IPS-NIHi11 (cell line): ENCODE results near the gene SYT9.

Experiments used
- DNase-seq: peaks from one replicate; pipeline ENCODE4 v3.0.0; 2012; ENCODE audit warnings: mixed read lengths, low spot score

The SYT9 gene, protein sequence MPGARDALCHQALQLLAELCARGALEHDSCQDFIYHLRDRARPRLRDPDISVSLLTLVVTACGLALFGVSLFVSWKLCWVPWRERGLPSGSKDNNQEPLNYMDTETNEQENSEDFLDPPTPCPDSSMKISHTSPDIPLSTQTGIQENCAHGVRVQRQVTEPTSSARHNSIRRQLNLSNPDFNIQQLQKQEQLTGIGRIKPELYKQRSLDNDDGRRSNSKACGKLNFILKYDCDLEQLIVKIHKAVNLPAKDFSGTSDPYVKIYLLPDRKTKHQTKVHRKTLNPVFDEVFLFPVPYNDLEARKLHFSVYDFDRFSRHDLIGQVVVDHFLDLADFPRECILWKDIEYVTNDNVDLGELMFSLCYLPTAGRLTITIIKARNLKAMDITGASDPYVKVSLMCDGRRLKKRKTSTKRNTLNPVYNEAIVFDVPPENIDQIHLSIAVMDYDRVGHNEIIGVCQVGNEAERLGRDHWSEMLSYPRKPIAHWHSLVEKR

DNA sequence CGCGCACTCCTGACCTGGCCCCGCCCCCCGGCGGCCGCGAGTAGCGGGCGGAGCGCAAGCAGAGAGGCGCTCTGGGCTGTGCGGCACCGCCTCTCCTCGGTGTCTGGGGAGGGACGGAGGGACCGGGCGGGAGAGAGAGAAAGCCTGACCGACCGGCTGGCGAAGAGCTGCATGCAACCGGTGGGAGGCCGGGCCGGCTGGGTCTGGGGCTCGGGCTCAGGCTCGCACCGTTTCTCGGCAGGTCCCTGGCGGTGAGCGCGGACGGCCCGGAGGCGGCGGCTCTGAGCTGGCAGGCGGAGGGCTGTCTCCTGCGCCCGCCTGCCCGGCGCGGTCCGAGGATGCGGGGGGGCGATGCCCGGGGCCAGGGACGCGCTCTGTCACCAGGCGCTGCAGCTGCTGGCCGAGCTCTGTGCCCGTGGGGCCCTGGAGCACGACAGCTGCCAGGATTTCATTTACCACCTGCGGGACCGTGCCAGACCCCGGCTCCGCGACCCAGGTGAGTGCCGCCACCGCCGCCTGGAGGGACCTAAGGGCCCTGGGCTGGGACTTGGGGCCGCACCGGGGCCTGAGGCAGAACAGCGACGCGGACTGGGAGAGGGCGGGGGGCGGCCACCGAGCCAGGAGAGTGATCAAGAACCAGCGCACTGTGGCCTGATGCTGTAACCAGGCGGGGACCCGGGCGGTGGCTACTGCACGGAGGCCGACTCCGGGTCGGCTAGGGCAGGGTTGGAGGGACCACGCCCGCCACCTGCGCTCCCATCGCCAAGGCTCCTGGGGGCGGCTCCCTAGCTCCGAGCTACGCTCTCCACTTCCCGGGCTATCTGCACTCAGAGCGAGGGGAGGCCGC lies at the start of gene SYT9:
Gene SYT9 (plus strand): TSS at position 69 of the 847 bp plus-strand sequence. CDS start 283 bp downstream, at position 352.
- DNase-seq, result peak; percentile 88

DNA sequence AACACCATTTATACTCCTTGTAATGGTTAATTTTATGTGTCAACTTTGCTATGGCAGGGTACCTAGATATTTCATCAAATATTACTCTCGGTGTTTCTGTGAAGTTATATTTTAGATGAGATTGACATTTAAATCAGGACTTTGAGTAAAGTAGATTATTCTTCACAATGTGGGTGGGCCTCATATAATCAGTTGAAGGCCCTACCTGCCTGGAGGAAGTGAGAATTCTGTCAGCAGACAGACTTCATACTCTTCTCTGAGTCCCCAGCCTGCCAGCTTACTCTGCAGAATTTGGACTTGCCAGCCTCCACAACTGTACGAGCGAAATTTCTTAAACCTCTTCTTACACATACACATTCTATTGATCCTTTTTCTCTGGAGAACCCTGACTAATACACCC lies 49.3 kb upstream of the SYT9 start:
- no peak for DNase-seq

DNA sequence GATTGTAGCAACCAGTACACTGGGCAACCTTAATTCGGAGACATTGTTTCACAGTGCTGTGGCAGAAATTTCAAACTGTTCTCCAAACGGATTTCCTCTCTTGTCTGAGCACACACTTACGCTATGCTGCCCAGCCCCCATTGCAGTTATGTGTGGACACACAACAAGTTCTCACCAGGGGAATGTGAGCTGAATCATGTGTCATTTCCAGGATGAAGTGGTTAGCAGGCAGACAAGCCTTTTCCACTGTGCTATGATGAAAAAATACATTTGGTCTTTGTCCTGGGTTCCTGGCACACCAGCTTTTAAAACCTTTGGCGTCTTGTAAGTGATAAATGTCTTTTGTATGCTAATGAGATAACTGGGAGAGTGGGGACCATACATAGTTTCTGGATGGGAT lies 46.9 kb upstream of the SYT9 start:
- DNase-seq, result no peak

DNA sequence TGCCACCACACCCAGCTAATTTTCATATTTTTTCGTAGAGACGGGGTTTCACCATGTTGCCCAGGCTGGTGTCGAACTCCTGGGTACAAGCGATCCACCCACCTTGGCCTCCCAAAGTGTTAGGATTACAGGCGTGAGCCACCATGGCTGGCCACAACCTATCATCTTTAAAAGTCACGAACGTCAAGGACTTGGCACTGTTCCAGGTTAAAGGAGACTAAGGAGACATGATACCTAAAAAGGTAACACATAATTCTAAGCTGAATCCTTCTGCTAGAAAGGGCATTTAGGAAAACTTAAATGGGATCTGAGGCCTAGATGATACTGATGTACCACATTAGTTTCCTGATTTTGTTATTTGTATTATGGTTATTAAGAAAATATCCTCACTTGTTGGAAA lies 43.3 kb upstream of the SYT9 start:
- no peak for DNase-seq

DNA sequence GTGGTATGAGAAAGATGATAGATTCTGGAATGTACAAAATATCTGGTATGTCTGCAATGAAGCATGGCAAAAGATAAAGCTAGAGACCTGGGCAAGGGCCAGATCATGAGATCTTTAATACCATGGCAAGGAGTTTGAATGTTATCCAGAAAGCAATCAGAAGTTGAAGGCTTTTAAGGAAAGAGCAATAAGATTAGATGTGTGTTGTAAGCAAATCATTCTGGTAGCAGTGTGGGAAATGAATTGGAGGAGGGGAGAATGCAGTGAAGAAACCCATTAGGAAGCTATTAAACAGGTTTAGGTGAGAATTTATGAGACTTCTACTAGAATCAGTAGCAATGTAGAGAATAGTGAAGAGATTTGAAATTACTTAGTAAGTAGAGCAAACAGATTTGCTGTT lies 32.2 kb upstream of the SYT9 start:
- no peak for DNase-seq

DNA sequence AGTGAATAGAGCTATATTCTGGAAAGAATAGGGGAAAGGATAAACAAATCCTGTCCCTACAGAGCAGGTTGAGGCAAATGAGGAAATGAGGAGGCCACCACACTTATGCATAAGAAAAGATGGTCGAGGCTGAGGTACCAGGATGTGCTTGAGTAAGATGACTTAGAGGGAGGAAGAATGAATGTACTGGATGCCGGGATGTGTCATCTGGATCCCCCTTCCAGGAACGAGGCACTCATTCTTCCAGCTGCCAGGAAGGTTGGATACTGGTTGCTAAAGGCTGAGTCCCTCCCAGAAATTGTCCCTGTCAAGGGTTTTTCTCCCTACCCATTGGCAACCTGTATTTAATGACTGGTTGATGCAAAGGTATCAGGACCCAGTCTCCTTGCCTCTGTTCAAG lies 31.1 kb upstream of the SYT9 start:
- DNase-seq, result no peak

DNA sequence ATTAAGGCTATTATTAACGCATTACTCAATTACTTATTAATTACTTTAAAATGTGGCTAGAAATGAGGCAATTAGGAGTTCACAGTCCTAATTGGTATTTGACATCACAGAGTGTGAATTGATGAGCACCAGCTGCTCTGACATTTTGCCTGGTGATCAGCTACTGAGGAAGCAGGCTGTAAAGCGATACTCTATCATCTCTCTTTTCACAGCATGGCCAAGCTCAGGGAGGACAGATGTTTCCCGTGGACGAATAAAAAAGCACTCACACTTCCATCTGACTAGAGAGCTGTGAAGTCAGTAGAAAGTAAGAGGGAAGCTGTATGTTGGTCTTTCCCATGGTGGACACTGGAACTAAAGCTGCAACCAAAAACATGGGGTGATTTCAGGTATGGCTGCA lies 29.1 kb upstream of the SYT9 start:
- no peak for DNase-seq

DNA sequence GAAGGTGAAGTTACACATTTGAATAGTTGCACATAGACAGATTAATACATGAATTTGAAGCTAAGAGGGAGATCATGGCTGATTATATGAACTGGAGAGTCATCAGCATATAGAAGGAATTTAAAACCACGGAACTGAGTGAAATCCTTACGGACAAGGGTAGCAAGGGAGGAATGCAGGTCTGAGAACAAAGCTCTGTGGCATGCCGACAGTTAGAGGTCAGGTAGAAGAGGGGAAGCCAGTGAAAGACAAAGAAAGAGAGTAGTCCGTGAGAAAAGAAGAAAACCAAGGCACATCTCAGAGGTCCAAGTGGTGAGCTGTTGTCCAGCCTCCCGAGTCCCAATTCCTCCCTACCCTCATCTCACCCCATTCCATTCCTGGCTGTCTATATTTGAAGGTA lies 11.8 kb upstream of the SYT9 start:
- no peak for DNase-seq

DNA sequence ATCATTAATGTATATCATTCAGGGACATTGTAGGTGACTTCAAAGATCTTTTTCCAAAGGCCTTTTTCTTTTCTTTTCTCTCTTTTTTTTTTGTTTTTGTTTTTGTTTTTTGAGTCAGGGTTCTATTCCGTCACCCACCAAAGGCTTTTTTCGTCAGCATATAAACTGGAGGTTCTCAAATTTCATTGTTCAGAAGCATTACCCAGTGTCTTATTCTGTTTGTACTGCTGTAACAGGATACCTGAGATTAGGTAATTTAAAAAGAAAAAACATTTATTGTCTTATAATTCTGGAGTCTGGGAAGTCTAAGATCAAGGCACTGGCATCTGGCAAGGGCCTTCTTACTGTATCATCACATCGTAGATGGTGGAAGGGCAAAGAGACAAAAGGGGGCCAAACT lies 6.4 kb upstream of the SYT9 start:
- DNase-seq, result no peak

DNA sequence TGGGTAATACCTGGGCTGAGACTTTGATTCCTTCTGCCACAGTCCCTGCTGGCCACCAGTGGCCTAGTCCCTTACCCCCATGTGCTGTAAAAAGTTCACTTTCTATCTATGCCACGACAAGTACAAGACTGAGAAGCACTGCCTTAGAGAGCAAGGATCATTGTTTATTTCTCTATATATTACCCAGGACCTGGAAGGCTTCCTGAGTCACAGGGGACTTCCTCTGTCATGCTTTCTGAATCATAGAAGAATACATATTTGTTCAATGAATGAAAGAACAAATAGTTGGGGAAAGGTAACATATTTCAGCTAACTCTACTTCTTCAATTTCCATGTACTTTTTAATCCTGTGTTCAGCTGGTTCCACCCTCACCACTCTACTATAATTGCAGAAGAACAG lies 5.5 kb upstream of the SYT9 start:
- DNase-seq, result no peak

DNA sequence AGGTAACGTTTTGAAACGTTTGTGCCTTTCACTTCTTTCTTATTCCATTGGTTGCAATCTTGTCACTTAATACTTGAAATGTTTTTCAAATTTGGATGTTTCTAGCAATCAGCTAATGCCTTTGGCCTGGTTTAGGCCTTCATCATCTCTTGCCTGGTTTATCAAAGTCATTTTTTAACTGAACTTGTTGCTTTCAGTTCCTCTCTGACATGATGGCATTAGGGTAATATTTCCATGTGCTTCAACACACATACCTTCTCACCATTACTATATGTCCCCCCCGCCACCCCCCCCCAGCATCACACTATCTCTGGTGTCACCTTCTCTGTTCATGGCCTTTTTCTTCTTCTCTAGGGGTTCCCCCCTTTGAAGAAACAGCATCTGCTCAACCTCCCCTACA lies 1.5 kb upstream of the SYT9 start:
- DNase-seq, result no peak

DNA sequence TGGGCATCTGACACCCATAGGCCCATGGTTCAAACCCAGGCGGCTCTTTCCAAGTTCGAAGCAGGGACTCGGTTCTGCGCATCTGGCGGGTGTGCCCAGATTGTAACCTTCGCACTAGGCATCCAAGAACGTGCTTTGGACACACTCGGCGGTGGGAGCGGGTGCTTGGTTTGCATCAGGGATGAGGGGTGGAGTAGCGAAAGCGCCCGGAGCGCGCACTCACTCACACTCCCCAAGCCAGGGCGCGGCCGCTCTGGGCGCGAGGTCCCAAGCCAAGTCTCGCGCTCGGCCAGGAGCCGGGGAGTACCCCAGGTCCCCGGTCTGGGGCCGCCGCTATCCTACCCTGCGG lies 243 bp upstream of the SYT9 start:
- DNase-seq, result no peak

DNA sequence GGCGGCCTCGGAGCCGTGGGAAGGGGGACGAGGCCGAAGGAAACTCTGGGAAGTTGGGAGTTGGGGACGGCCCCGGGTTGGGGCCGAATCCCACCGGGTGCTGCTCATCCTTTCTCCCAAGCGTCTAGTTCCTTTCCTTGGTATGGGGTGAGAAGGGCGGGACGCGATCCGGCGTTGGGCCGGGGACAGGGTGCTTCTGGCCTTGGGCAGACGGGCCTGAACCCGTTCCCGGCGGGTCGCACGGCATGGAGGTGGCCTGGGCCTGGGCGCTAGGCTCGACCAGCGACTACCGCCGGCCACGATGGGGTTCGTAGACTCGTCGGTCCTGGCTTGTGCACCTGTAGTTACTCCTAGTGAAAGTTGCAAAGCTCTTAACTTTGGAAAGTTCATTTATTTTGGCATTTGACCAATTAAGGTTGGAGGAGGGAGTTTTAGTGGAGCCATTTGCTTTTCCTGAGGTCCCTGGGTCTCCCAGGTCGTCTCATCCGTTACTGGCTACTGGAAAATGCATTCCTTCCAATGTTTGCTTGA lies 1.0 kb downstream of the SYT9 start:
- peak; percentile 37 for DNase-seq

DNA sequence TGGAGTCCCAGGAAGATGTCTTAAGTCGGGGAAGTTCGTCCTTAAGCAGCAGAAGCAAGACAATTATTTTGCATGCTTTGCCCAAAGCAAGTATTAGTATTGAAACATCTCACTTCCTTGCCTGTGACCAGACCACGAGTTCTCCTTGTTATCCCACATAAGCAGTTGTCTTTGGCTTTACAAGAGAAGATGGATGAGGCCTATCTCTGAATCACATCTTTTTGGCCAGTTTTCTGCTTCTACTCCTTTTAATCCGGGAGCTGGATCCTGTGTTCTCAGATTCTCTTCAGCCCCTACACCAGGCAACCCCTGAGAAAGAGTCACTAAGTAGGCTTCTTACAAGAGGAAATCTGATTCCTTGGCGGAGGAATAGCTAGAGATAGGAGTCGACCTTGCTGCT lies 2.1 kb downstream of the SYT9 start:
- DNase-seq, result no peak

DNA sequence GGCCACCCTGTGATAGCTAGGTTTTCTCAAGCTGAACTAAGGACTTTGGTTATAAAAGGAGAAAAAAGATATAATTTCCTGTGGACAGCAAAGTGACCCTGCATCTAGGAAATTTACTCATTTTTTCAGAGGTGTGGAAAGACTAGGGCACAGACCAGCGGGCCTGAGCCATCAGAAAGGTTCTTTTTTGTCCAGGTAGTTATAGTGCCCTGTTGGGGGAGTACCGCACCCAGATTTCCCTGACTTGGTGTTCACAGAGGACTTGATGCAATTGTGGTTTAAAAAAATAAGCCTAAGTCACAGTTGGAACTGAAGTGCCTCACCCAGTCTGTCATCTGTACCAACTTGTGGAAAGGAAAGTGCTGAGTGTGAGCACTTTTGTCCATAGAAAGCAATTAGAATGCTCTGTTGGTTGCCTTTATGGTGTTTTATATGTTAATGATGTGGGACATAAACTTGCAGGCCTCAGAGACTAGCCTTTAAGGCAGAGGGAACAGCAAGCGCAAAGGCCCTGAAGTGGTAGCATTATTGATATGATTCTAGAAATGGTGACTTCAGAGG lies 3.1 kb downstream of the SYT9 start:
- DNase-seq, result no peak

DNA sequence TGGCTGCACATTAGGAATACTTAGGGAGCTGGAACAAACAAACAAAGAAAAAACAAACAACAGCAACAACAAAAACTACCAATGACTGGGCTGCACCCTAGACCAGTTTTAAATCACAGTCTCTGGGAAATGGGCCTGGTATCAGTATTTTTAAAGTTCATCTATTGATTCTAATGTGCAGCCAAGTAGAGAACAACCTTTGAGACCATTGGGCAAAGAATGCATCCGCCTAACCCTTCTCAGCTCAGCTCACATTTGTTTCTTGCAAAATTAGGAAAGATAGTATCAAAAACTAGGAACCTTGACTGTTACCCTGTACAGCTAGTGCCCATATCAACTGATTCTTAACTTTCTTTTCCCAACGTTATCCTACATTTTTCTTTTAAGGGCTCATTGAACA lies 5.2 kb downstream of the SYT9 start:
- no peak for DNase-seq

DNA sequence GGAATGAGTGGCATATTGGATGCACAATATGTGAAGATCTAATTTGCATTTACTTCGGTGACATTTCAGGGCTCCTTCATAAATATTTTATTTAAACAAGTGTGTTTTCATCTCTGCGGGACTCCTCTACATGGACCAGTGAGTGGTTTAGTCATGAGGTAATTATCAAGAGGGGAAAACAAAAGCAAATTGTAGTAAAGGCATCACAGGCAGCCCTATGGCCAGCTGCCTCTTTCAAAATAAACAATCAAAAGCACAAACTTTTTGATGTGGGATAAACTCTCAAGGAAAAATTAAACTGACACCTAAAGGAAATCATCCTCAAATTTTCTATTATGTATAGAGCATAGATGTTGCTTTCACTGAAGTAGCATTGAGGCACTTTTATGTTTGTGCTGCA lies 6.0 kb downstream of the SYT9 start:
- no peak for DNase-seq

DNA sequence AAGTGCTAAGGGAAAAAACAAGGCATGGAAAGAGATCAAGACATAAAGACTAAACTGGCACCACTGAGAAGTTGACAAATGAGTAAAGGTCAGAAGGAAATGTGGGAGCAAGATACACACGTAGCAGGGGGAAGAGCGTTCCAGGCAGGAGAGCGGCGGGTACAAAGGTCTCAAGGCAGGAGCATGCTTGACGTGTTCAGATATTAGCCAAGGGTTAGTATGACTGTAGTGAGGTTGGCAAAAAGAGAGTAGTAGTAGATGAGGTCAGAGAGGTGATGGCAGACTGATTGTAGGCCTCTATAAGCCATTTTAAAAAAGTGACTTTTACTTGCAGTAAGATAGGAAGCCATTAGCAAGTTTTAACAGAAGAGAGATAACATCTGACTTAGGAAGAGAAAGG lies 9.9 kb downstream of the SYT9 start:
- DNase-seq, result no peak

DNA sequence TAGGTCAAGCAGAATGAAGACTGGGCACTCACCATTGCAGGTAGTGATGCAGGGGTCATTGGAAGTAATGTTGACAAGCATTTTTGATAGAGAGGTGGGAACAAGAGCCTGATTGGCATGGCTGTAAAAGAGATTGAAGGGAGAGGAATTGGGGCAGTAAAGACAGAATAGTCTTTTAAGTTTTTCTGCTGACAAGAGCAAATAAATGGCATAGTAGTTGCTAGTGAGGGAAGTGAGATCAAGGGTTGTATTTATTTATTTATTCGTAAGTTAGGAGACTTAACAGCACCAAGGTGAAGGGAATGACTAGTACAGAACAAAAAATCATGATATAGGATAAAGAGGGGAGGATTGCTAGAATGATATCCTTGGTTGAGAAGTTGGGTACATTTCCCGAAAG lies 11.0 kb downstream of the SYT9 start:
- no peak for DNase-seq

DNA sequence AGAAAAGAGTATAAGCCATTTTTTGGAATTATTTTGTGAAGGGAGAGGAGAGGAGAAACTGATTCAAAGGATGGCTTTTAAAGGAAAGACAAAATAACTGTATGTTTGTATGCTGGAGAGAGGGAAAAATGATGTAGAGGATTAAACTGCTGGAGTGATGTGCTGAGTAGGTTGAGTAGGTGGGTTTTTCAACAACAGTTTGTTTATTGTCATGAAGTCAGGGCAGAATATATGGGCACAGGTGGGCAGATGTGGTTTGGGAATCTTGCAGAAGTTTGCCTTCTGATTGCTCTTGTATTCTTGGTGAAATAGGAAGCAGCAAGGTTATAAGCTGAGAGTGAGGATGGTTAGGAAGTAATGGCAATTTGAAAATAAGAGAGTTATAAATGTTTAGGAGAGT lies 12.1 kb downstream of the SYT9 start:
- no peak for DNase-seq

DNA sequence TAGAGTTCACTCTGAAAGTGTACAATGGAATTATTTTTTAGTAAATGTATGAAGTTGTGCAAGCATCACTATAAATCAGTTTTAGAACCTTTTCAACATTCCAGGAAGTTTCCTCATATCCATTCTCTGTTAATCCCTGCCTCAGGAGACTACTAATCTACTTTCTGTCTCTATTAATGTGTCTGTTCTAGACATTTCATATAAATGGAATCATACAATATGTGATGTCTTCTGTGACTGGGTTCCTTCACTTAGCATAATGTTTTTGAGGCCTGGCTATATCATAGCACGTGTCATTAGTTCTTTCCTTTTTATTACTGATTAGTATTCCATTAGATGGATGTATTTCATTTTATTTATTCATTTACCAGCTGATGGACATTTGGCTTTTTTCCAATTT lies 17.1 kb downstream of the SYT9 start:
- no peak for DNase-seq

DNA sequence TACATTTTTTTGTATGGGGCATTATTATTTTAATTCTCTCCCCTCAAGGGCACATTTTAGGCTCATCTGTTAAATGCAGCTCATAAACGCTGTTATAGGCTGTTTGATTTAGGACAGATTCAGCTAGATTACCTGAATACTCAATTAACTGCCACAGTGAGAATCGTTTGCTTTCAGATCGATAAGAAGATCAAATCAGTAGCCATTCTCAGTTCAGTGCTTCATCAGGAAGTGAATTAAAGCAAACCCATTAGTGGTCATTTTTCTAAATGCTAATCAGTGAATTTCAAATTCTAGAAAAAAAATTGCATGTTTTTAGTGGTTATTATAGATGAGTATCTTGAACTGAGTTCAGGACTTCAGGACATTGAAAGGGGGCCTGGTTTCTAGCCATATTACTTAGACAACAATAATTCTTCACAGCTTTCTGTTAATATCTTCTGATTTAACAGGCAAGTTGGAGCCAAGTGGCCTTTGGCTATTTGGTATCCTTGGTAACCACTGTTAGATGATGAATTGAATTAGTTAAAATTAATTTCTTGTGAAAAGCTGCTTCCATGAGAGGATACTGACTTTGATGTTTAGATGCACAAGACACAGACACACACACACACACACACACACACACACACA lies 18.6 kb downstream of the SYT9 start:
- DNase-seq, result no peak
